ENCODE measurements around the gene FAM219B.
A peak's percentile ranks its signal among the peaks of the same experiment; 100 is the strongest.
"Not testable (repeated sequence)": the region's sequence is repeated elsewhere in the genome, so short reads cannot be mapped to it uniquely, and the experiment has no call there.

FAM219B gene

GRCh38 chr15:74924525-74924924, 17.9 kb upstream of the FAM219B start:
- Histone ChIP-seq H3K27me3 (ENCODE audit: control insufficient read depth, insufficient read depth, low read length) (no peaks in the 10 kb centered on the region), H3K36me3 (ENCODE audit: control insufficient read depth, low read depth, low read length) (peaks cover 75% of the 10 kb centered on the region), H3K9me3 (ENCODE audit: control insufficient read depth, low read depth, low read length) (no peaks in the 10 kb centered on the region), H3K4me3 (ENCODE audit: low read length) (no peak overlapping the region), H3K9ac (ENCODE audit: low read length) (no peak overlapping the region), H3K4me1 (ENCODE audit: control insufficient read depth, low read depth, low read length) (no peaks in the 10 kb centered on the region), H3K27ac (ENCODE audit: low read length) (no peak overlapping the region)

GRCh38 chr15:74920456-74920855, 13.8 kb upstream of the FAM219B start:
- H3K27me3 ChIP-seq (ENCODE audit: control insufficient read depth, insufficient read depth, low read length): no peaks in the 10 kb centered on the region
- no peaks in the 10 kb centered on the region for H3K4me1 ChIP-seq (ENCODE audit: control insufficient read depth, low read depth, low read length)
- peaks cover 76% of the 10 kb centered on the region for H3K36me3 ChIP-seq (ENCODE audit: control insufficient read depth, low read depth, low read length)
- no peaks in the 10 kb centered on the region for H3K9me3 ChIP-seq (ENCODE audit: control insufficient read depth, low read depth, low read length)
- no peak overlapping the region for H3K9ac ChIP-seq (ENCODE audit: low read length)
- H3K4me3 ChIP-seq (ENCODE audit: low read length): no peak overlapping the region
- H3K27ac ChIP-seq (ENCODE audit: low read length): no peak overlapping the region

GRCh38 chr15:74917676-74918075, 11.0 kb upstream of the FAM219B start:
- H3K4me3 ChIP-seq (ENCODE audit: low read length): no peak overlapping the region
- H3K9me3 ChIP-seq (ENCODE audit: control insufficient read depth, low read depth, low read length): no peaks in the 10 kb centered on the region
- H3K27ac ChIP-seq (ENCODE audit: low read length): no peak overlapping the region
- H3K4me1 ChIP-seq (ENCODE audit: control insufficient read depth, low read depth, low read length): no peaks in the 10 kb centered on the region
- H3K9ac ChIP-seq (ENCODE audit: low read length): no peak overlapping the region
- no peaks in the 10 kb centered on the region for H3K27me3 ChIP-seq (ENCODE audit: control insufficient read depth, insufficient read depth, low read length)
- peaks cover 73% of the 10 kb centered on the region for H3K36me3 ChIP-seq (ENCODE audit: control insufficient read depth, low read depth, low read length)

GRCh38 chr15:74913799-74914198, 7.1 kb upstream of the FAM219B start:
- not testable (repeated sequence) for H3K4me3 ChIP-seq (ENCODE audit: low read length); H3K9ac ChIP-seq (ENCODE audit: low read length); H3K27ac ChIP-seq (ENCODE audit: low read length); H3K9me3 ChIP-seq (ENCODE audit: control insufficient read depth, low read depth, low read length); H3K27me3 ChIP-seq (ENCODE audit: control insufficient read depth, insufficient read depth, low read length); H3K4me1 ChIP-seq (ENCODE audit: control insufficient read depth, low read depth, low read length)
- H3K36me3 ChIP-seq (ENCODE audit: control insufficient read depth, low read depth, low read length): peaks cover 53% of the 10 kb centered on the region

- no peaks in the 10 kb centered on the region for H3K27me3 ChIP-seq (ENCODE audit: control insufficient read depth, insufficient read depth, low read length)
- H3K4me3 ChIP-seq (ENCODE audit: low read length): no peak overlapping the region
- H3K27ac ChIP-seq (ENCODE audit: low read length): no peak overlapping the region
- no peaks in the 10 kb centered on the region for H3K9me3 ChIP-seq (ENCODE audit: control insufficient read depth, low read depth, low read length)
- H3K4me1 ChIP-seq (ENCODE audit: control insufficient read depth, low read depth, low read length): no peaks in the 10 kb centered on the region
- no peak overlapping the region for H3K9ac ChIP-seq (ENCODE audit: low read length)
- H3K36me3 ChIP-seq (ENCODE audit: control insufficient read depth, low read depth, low read length): peaks cover 46% of the 10 kb centered on the region
Measured at GRCh38 chr15:74913041-74913440, 6.4 kb upstream of the FAM219B start.

- H3K36me3 ChIP-seq (ENCODE audit: control insufficient read depth, low read depth, low read length): peaks cover 29% of the 10 kb centered on the region
- H3K27me3 ChIP-seq (ENCODE audit: control insufficient read depth, insufficient read depth, low read length): no peaks in the 10 kb centered on the region
- H3K4me1 ChIP-seq (ENCODE audit: control insufficient read depth, low read depth, low read length): no peaks in the 10 kb centered on the region
- H3K27ac ChIP-seq (ENCODE audit: low read length): no peak overlapping the region
- no peak overlapping the region for H3K4me3 ChIP-seq (ENCODE audit: low read length)
- H3K9me3 ChIP-seq (ENCODE audit: control insufficient read depth, low read depth, low read length): no peaks in the 10 kb centered on the region
- no peak overlapping the region for H3K9ac ChIP-seq (ENCODE audit: low read length)
Measured at GRCh38 chr15:74908635-74909034, 2.0 kb upstream of the FAM219B start.

- Histone ChIP-seq H3K4me3 (ENCODE audit: low read length) (peak overlapping the region; percentile 82), H3K36me3 (ENCODE audit: control insufficient read depth, low read depth, low read length) (peaks cover 32% of the 10 kb centered on the region), H3K27me3 (ENCODE audit: control insufficient read depth, insufficient read depth, low read length) (no peaks in the 10 kb centered on the region), H3K27ac (ENCODE audit: low read length) (peak overlapping the region; percentile 67), H3K4me1 (ENCODE audit: control insufficient read depth, low read depth, low read length) (no peaks in the 10 kb centered on the region), H3K9me3 (ENCODE audit: control insufficient read depth, low read depth, low read length) (no peaks in the 10 kb centered on the region), H3K9ac (ENCODE audit: low read length) (peak overlapping the region; percentile 88)
Measured at GRCh38 chr15:74907163-74907870, 666 bp upstream of the FAM219B start.

GRCh38 chr15:74906067-74906449, 593 bp downstream of the FAM219B start:
- Histone ChIP-seq H3K9me3 (ENCODE audit: control insufficient read depth, low read depth, low read length) (no peaks in the 10 kb centered on the region), H3K27me3 (ENCODE audit: control insufficient read depth, insufficient read depth, low read length) (no peaks in the 10 kb centered on the region), H3K27ac (ENCODE audit: low read length) (no peak overlapping the region), H3K36me3 (ENCODE audit: control insufficient read depth, low read depth, low read length) (peaks cover 32% of the 10 kb centered on the region), H3K4me1 (ENCODE audit: control insufficient read depth, low read depth, low read length) (no peaks in the 10 kb centered on the region), H3K4me3 (ENCODE audit: low read length) (peak overlapping the region; percentile 82), H3K9ac (ENCODE audit: low read length) (peak overlapping the region; percentile 88)

- Histone ChIP-seq H3K36me3 (ENCODE audit: control insufficient read depth, low read depth, low read length) (peaks cover 46% of the 10 kb centered on the region), H3K27me3 (ENCODE audit: control insufficient read depth, insufficient read depth, low read length) (no peaks in the 10 kb centered on the region), H3K9me3 (ENCODE audit: control insufficient read depth, low read depth, low read length) (no peaks in the 10 kb centered on the region), H3K4me3 (ENCODE audit: low read length) (no peak overlapping the region), H3K27ac (ENCODE audit: low read length) (no peak overlapping the region), H3K4me1 (ENCODE audit: control insufficient read depth, low read depth, low read length) (no peaks in the 10 kb centered on the region), H3K9ac (ENCODE audit: low read length) (no peak overlapping the region)
Measured at GRCh38 chr15:74904190-74904805, 2.4 kb downstream of the FAM219B start.

- peaks cover 52% of the 10 kb centered on the region for H3K36me3 ChIP-seq (ENCODE audit: control insufficient read depth, low read depth, low read length)
- no peaks in the 10 kb centered on the region for H3K9me3 ChIP-seq (ENCODE audit: control insufficient read depth, low read depth, low read length)
- H3K4me3 ChIP-seq (ENCODE audit: low read length): no peak overlapping the region
- H3K9ac ChIP-seq (ENCODE audit: low read length): no peak overlapping the region
- no peaks in the 10 kb centered on the region for H3K27me3 ChIP-seq (ENCODE audit: control insufficient read depth, insufficient read depth, low read length)
- no peaks in the 10 kb centered on the region for H3K4me1 ChIP-seq (ENCODE audit: control insufficient read depth, low read depth, low read length)
- H3K27ac ChIP-seq (ENCODE audit: low read length): no peak overlapping the region
Measured at GRCh38 chr15:74903676-74904075, 3.0 kb downstream of the FAM219B start.

- H3K36me3 ChIP-seq (ENCODE audit: control insufficient read depth, low read depth, low read length): peaks cover 57% of the 10 kb centered on the region
Measured at GRCh38 chr15:74902295-74903075, 4.2 kb downstream of the FAM219B start.

More at GRCh38 chr15:74902295-74903075, 4.2 kb downstream of the FAM219B start:
- H3K4me1 ChIP-seq (ENCODE audit: control insufficient read depth, low read depth, low read length): no peaks in the 10 kb centered on the region
- H3K4me3 ChIP-seq (ENCODE audit: low read length): no peak overlapping the region
- H3K9me3 ChIP-seq (ENCODE audit: control insufficient read depth, low read depth, low read length): no peaks in the 10 kb centered on the region
- no peaks in the 10 kb centered on the region for H3K27me3 ChIP-seq (ENCODE audit: control insufficient read depth, insufficient read depth, low read length)
- H3K27ac ChIP-seq (ENCODE audit: low read length): no peak overlapping the region
- no peak overlapping the region for H3K9ac ChIP-seq (ENCODE audit: low read length)

All from iPS-18a (cell line).